Mammary epithelial cell (primary cell): ENCODE measurements around the gene SLC39A8.

Experiments used
- CTCF ChIP-seq, 2 donors: IDR thresholded peaks in 1 of 2; conservative IDR thresholded peaks in 1 of 2; 2 replicates each; pipeline ENCODE4 v1.5.1; 2011 to 2012; ENCODE audit warnings: inconsistent platforms in 2 of 2, low read length in 2 of 2, mild to moderate bottlenecking in 2 of 2, control low read depth in 1 of 2, low read depth in 1 of 2; ENCODE audit not compliant: insufficient read depth in 1 of 2; ENCODE audit errors: extremely low read depth in 1 of 2
- EZH2 ChIP-seq: IDR thresholded peaks from 2 replicates; pipeline ENCODE4 v1.6.1; 2012; ENCODE audit warnings: low read length, inconsistent platforms, borderline replicate concordance

GRCh38 chr4:102218656-102219055 lies 126.6 kb downstream of the SLC39A8 start:
- TF ChIP-seq CTCF (conservative IDR thresholded peaks at IDR 0.05 in 1 of 2, IDR thresholded peaks at IDR 0.05 in 1 of 2; ENCODE audit: extremely low read depth in 1 of 2, insufficient read depth in 1 of 2, low read depth in 1 of 2, low read length in 2 of 2) (no peak), EZH2 (no peak)
